NK-92 (cell line): ENCODE data around the gene CRLF1.

Experiments
- DNase-seq: peaks from one replicate; lab custom pipeline; 2025; ENCODE audit not compliant: unreplicated experiment; lab: John Stamatoyannopoulos, UW

CRLF1 gene

GRCh38 chr19:18606281-18607225, at the start of gene CRLF1:
CRLF1 (minus strand) TSS chr19:18606799; CDS start chr19:18606656, 143 bp downstream.
- DNase-seq: no peak

GRCh38 chr19:18655173-18655844, 48.7 kb upstream of the CRLF1 start:
- no peak for DNase-seq

- no peak for DNase-seq
These were observed 47.9 kb upstream of the CRLF1 start for GRCh38 chr19:18654469-18654868.

GRCh38 chr19:18653853-18654252, 47.3 kb upstream of the CRLF1 start:
- no peak for DNase-seq

GRCh38 chr19:18651733-18652132, 45.1 kb upstream of the CRLF1 start:
- no peak for DNase-seq

- DNase-seq: no peak
These were observed 44.7 kb upstream of the CRLF1 start for GRCh38 chr19:18651300-18651699.

- DNase-seq: no peak
These were observed 44.0 kb upstream of the CRLF1 start for GRCh38 chr19:18650468-18651041.

GRCh38 chr19:18650021-18650390, 43.4 kb upstream of the CRLF1 start:
- DNase-seq: no peak

- no peak for DNase-seq
These were observed 42.9 kb upstream of the CRLF1 start for GRCh38 chr19:18649371-18650020.

GRCh38 chr19:18648973-18649315, 42.3 kb upstream of the CRLF1 start:
- DNase-seq: no peak

- no peak for DNase-seq
These were observed 41.2 kb upstream of the CRLF1 start for GRCh38 chr19:18647807-18648206.

- DNase-seq: no peak
These were observed 40.8 kb upstream of the CRLF1 start for GRCh38 chr19:18647371-18647767.

- DNase-seq: no peak
These were observed 40.2 kb upstream of the CRLF1 start for GRCh38 chr19:18646535-18647370.

GRCh38 chr19:18645035-18645511, 38.5 kb upstream of the CRLF1 start:
- no peak for DNase-seq

- no peak for DNase-seq
These were observed 37.8 kb upstream of the CRLF1 start for GRCh38 chr19:18644196-18645034.

- DNase-seq: no peak
These were observed 33.2 kb upstream of the CRLF1 start for GRCh38 chr19:18639706-18640243.

- DNase-seq: no peak
These were observed 31.4 kb upstream of the CRLF1 start for GRCh38 chr19:18637673-18638630.

- no peak for DNase-seq
These were observed 30.5 kb upstream of the CRLF1 start, which contains the start of gene KLHL26 for GRCh38 chr19:18636969-18637629. KLHL26 (plus strand) TSS chr19:18637028; CDS start chr19:18637055, 27 bp downstream.
